A673 (cell line): ENCODE data around the gene SBK3.

ENCODE experiments used
- CTCF ChIP-seq: fragments of 300-800, 200-600 bp; sonication (generic); conservative IDR thresholded peaks from 2 replicates; pipeline ENCODE4 v1.5.1; 2017; ENCODE audit warnings: low read depth, mild to moderate bottlenecking, antibody characterized with exemption, low read length, moderate library complexity, mixed read lengths
- EZH2 ChIP-seq: fragments of 200-600 bp; sonication (generic); IDR thresholded peaks from 2 replicates; pipeline ENCODE4 v1.6.1; 2017; ENCODE audit warnings: borderline replicate concordance, low read depth, mild to moderate bottlenecking, mixed read lengths, antibody characterized with exemption, low read length; ENCODE audit not compliant: poor library complexity, severe bottlenecking

DNA sequence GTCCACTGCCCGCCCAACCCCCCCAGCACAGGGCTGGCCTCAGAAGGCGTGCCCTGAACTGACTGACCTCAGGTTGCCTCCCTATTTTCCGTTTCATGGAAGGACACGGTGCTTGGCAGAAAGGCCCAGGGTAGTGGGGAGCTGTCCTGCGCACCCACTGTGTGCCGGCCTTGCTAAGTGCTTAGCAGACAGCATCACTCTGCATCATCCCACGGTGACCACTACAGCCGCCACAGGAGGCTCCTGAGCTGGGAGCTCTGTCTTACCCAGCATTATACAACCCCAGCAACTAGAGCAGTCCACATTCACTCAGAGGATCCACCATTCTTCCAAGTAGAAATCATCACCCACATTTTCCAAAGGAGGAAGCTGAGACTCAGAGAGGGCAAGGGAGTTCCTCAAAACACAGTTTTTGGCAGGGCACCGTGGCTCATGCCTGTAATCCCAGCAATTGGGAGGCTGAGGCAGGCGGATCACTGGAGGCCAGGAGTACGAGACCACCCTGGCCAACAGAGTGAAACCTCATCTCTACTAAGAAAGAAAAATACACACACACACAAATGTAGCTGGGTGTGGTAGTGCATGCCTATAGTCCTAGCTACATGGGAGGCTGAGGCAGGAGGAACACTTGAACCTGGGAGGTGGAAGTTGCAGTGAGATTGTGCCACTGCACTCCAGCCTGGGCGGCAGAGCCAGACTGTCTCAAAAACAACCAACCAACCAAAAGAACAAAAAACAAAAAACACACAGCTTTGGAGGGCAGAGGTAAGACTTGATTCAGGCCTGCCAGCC lies 10.0 kb downstream of the SBK3 start:
- no peak for TF ChIP-seq CTCF
- no peak for TF ChIP-seq EZH2
